Fibroblast of mammary gland (primary cell): ENCODE results near the gene CYLD.

Experiments used
- DNase-seq: peaks from one replicate; pipeline ENCODE4 v3.0.0-alpha.2; 2010; ENCODE audit warnings: low read depth
- H3K4me3 ChIP-seq: 2 replicates; pipeline ENCODE4 v1.5.1; 2011; ENCODE audit warnings: low read depth, mild to moderate bottlenecking, low read length, moderate library complexity; ENCODE audit not compliant: control insufficient read depth
- TF ChIP-seq, protein P1 (sequence below): conservative IDR thresholded peaks from 2 replicates; pipeline ENCODE4 v1.5.1; 2011; ENCODE audit warnings: low read depth, low read length, inconsistent platforms; ENCODE audit not compliant: control insufficient read depth, insufficient read depth

Gene CYLD

DNA sequence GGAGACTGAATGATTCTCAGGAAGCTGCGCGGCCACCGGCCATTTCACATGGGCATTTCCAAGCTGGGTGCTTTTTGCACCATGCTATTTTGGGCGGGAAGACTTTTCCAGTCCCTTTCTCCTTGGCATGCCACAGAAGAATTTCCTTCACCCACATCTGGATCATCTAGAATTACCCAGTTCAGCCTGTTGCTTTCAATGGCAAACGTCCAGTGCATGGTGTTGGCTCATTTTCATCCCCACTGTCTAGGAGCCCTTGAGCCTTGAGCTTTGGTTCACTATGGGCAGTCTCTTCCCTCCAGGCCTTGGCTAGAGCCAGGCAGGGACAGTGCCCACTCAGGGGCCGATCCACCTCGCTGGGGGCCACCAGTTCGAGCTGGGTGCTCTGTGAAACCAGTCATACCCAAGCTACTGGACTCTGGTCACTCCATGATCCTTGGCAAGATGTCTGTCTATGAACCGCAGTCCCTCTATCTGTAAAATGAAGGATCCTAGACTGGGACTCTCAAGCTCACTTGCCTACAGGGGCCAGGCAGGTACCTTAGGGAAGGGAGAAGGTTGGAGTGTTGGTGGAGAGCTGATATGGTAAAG lies 71.1 kb downstream of the CYLD start:
- TF ChIP-seq, protein P1, sequence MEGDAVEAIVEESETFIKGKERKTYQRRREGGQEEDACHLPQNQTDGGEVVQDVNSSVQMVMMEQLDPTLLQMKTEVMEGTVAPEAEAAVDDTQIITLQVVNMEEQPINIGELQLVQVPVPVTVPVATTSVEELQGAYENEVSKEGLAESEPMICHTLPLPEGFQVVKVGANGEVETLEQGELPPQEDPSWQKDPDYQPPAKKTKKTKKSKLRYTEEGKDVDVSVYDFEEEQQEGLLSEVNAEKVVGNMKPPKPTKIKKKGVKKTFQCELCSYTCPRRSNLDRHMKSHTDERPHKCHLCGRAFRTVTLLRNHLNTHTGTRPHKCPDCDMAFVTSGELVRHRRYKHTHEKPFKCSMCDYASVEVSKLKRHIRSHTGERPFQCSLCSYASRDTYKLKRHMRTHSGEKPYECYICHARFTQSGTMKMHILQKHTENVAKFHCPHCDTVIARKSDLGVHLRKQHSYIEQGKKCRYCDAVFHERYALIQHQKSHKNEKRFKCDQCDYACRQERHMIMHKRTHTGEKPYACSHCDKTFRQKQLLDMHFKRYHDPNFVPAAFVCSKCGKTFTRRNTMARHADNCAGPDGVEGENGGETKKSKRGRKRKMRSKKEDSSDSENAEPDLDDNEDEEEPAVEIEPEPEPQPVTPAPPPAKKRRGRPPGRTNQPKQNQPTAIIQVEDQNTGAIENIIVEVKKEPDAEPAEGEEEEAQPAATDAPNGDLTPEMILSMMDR = no peak
- no peak for DNase-seq
- no peak overlapping the region for H3K4me3 ChIP-seq

DNA sequence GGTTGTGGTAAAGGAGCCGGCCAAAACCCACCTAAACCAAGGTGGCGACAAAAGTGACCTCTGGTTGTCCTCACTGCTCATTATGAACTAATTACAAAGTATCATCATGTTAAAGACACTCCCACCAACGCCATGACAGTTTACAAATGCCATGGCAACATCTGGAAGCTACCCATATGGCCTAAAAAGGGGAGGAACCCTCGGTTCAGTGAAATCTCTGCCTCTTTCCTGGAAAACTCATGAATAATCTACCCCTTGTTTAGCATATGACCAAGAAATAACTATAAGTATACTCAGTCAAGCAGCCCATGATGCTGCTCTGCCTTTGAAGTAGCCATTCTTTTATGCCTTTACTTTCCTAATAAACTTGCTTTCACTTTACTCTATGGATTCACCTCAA lies 72.2 kb downstream of the CYLD start:
- no peak overlapping the region for H3K4me3 ChIP-seq

DNA sequence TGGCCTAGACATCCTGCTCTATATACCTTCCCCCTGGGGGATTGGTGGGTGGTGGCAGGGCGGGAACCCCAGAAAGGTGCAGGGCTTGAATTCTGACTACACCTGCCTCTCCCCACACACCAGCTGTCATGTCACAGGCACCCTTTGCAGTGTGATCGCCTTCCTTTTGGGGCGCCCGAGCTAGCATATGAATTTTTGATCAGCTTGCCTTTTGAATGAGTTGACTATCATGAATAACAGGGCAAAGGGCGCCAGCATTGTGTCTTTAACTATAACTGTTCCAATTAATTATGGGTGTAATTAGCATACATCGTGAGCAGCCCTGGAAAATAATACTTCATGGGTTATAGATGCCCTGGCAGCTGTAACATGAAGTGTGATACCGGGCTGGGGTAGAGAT lies 72.7 kb downstream of the CYLD start:
- DNase-seq = no peak
- no peak overlapping the region for H3K4me3 ChIP-seq
- TF ChIP-seq, protein P1 = no peak

More for the DNA sequence above, 72.2 kb downstream of the CYLD start:
- no peak for DNase-seq
- TF ChIP-seq, protein P1 = no peak

DNA sequence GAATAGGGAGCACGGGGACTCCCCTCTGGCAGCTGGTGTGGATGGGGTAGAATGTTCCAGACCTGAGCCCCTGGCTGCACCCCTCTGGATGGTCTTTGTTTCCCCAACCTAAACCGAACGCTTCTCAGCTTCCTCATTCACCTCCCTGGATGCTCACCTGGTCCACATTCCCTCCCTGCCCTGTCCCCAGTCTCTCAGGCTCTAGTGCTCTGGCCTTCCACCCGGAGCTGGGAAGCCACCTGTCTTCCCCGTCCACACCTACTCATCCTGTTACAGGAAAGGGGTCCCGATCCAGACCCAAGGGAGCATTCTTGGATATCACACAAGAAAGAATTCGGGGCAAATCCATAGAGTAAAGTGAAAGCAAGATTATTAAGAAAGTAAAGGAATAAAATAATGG lies 73.5 kb downstream of the CYLD start:
- no peak for DNase-seq
- H3K4me3 ChIP-seq = no peak overlapping the region
- TF ChIP-seq, protein P1 = no peak

DNA sequence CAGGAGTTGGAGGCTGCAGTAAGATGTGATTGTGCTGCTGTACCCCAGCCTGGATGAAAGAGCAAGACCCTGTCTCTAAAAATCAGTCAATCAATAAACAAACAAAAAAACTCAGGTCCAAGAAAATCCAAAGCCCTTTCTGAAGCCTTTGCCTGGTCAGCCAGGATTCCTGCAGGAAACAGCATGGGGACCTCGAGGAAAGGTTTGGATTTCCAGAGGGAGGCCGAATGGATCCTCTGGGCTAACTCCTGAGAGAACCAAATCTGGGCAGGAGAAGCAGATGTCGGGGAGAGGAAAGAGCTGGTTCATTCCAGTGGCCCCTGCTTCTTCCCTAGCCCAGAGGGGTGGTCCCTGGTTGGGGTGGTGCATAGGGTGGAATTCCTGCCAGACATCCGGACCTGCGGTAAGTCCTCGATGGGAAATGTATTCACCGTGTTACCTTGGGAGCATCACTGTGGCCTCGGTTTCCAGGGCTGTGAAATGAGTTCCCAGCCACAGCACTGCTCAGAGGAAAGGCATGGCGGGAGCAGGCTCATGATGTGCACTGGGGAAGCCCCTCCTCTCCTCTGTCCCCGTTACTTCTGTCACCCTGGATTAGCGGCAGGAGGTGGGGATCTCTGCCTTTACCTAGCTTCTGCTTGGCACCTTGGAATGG lies 75.1 kb downstream of the CYLD start:
- TF ChIP-seq, protein P1 = no peak
- DNase-seq = no peak
- H3K4me3 ChIP-seq = no peak overlapping the region

DNA sequence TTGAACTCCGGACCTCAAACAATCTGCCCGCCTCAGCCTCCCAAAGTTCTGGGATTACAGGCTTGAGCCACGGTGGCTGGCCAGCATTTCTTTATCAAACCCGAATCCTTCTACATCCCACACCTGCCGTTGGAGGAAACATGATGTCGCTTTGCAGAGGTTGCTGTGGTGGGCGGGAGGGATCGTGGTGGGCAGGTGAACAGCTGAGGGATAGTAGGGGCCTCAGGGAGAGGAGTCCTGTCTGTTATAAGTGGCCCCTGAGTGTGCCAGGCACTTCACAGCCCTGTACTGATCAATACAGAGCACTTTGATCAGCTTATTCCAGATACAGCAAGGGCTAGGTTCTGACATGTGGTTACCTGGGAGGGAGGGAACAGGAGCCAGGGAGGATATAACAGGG lies 76.5 kb downstream of the CYLD start:
- no peak for DNase-seq
- H3K4me3 ChIP-seq = no peak overlapping the region
- TF ChIP-seq, protein P1 = no peak

DNA sequence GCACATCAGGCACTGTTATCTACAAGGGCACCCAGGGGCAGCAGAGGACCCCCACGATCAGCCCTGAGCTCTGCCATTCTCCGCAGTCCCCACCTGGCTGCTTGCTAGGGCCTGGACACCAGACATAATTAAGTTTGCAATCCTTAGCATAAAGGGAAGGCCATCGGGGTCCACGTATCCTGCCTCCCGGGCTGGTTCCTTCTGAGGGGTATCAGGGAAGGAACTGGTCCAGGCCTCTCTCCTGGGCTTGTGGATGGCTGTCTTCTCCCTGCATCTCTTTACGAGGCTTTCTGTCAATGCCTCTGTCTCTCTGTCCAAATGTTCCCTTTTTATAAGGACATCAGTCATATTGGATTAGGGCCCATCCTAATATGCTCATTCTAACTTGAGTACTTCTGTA lies 77.8 kb downstream of the CYLD start:
- DNase-seq = no peak
- no peak overlapping the region for H3K4me3 ChIP-seq
- TF ChIP-seq, protein P1 = no peak
